Activated CD8-positive, alpha-beta T cell treated with anti-CD3 and anti-CD28 coated beads for 36 hours (primary cell): Measurements from ENCODE around the gene ZNF800. TPM values are rescaled to one million over a fixed set of nuclear protein-coding genes. Genes with fewer than 3 reads are reported as not detected.

Experiments
- ATAC-seq: fragments of 200-7000 bp; cut with Tn5 transposase; one replicate; pipeline ENCODE4 v1.10.0; 2021; ENCODE audit warnings: mild to moderate bottlenecking, moderate library complexity
- CTCF ChIA-PET: fragments of 350-600 bp; sonication (Branson Sonifier 250); formaldehyde crosslinking; loops from one replicate; lab custom pipeline; 2021; ENCODE audit warnings: antibody characterized with exemption; lab: Charles Lee
- POLR2A ChIA-PET: fragments of 350-600 bp; sonication (Branson Sonifier 250); formaldehyde crosslinking; loops from one replicate; lab custom pipeline; 2021; ENCODE audit warnings: antibody characterized with exemption; lab: Charles Lee
- DNase-seq: peaks from one replicate; pipeline ENCODE4 v3.0.0-alpha.2; 2020
- H3K27ac Mint-ChIP-seq: one replicate; pipeline ENCODE4 v1.8.0; 2021; ENCODE audit warnings: mild to moderate bottlenecking, mixed read lengths
- H3K27me3 Mint-ChIP-seq: one replicate; pipeline ENCODE4 v1.8.0; 2021; ENCODE audit warnings: mixed read lengths
- H3K36me3 Mint-ChIP-seq: one replicate; pipeline ENCODE4 v1.8.0; 2021; ENCODE audit warnings: low read depth, mixed read lengths
- H3K4me1 Mint-ChIP-seq: one replicate; pipeline ENCODE4 v1.8.0; 2021; ENCODE audit warnings: low read depth, mixed read lengths
- H3K4me3 Mint-ChIP-seq: one replicate; pipeline ENCODE4 v1.8.0; 2021; ENCODE audit warnings: mild to moderate bottlenecking, moderate library complexity, mixed read lengths
- H3K9me3 Mint-ChIP-seq: one replicate; pipeline ENCODE4 v1.8.0; 2021; ENCODE audit warnings: mixed read lengths
- intact Hi-C: fragments of 100-400 bp; cut with micrococcal nuclease; formaldehyde crosslinking; loops from one replicate; pipeline ENCODE4 v1.10.0; 2022
- total RNA-seq, 2 experiments: library from RNA; stranded (reverse); gene quantifications; one replicate each; pipeline ENCODE4 v1.2.3, GENCODE V29; 2021
- TF ChIP-seq, protein P1 (sequence below): fragments of 200-600 bp; IDR thresholded peaks from one replicate; pipeline ENCODE4 v1.8.0; 2022; ENCODE audit warnings: antibody characterized with exemption, mild to moderate bottlenecking

The ZNF800 gene
- total RNA-seq, 2 experiments from 2014 or later, result 29.3 to 31.1 TPM

DNA sequence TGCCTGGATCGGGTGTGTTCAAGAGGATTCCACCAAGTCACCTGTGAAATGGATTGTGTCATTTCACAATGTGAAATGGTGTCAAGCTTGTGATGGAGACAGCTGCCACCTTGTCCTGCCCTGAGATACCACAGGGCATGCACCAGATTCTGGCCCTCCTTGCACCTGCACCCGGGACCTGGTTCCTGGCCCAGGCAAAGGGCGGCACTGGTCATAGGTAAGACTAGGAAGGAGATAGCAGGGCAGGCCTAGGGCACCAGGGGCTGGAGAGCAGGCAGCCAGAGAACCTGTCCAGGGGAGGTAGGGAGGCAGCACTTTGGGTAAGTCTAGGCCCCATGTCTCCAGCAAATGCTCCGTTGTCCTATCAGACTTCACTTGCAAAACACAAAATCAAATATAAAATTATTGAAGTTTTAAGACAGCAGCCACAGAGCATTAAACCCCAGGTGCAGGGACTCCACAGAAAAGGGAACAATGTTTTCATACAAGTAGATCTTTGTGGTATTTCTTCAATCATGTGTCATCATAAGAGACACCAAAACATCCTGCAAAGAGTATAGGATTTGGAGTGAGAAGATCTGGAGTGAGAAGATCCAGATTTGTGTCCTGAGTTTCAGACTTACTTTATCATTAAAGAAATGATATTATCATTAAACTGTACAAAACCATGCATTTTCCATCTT is 22.7 kb upstream of the ZNF800 start:
- DNase-seq (no peak), ATAC-seq (no peak)
- H3K27me3 Mint-ChIP-seq, result no peaks in the 10 kb centered on the region
- peaks cover 3% of the 10 kb centered on the region for H3K36me3 Mint-ChIP-seq
- no peak overlapping the region for H3K27ac Mint-ChIP-seq
- H3K9me3 Mint-ChIP-seq, result peaks cover 5% of the 10 kb centered on the region
- intact Hi-C loops, result loop anchor here (2.0 kb wide), 1 partner anchor 18 kb away; no protein-coding TSS in a partner anchor
- no peak overlapping the region for H3K4me3 Mint-ChIP-seq
- peaks cover 48% of the 10 kb centered on the region for H3K4me1 Mint-ChIP-seq
- TF ChIP-seq, protein P1, sequence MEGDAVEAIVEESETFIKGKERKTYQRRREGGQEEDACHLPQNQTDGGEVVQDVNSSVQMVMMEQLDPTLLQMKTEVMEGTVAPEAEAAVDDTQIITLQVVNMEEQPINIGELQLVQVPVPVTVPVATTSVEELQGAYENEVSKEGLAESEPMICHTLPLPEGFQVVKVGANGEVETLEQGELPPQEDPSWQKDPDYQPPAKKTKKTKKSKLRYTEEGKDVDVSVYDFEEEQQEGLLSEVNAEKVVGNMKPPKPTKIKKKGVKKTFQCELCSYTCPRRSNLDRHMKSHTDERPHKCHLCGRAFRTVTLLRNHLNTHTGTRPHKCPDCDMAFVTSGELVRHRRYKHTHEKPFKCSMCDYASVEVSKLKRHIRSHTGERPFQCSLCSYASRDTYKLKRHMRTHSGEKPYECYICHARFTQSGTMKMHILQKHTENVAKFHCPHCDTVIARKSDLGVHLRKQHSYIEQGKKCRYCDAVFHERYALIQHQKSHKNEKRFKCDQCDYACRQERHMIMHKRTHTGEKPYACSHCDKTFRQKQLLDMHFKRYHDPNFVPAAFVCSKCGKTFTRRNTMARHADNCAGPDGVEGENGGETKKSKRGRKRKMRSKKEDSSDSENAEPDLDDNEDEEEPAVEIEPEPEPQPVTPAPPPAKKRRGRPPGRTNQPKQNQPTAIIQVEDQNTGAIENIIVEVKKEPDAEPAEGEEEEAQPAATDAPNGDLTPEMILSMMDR, result no peak
- ChIA-PET CTCF (interaction anchor here (0.9 to 1.2 kb wide), 2 partner anchors 22 to 67 kb away, joined by 3 to 5 read pairs; partner anchors contain the start of gene ZNF800), POLR2A (no interaction called here)

DNA sequence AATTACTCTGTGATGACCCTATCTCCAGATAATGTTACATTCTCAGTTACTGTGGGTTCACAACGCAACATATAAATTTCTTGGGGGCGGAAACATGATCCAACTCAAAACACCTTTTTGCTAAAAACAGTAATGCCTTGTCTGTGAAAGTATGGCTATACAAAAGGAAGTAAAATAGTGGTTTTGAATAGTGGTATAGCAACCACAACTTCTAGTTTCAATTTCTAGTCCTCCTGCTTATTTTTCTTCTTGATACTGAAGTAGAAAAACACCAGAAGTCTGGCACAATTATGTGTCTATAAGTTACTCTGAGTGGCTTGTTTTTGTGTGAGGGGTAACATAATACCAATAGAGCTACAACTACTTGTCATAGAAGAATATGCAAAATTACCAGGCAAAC is 21.5 kb upstream of the ZNF800 start:
- intact Hi-C loops, result loop anchor here (2.0 kb wide), 1 partner anchor 17 kb away; no protein-coding TSS in a partner anchor
- peaks cover 5% of the 10 kb centered on the region for H3K9me3 Mint-ChIP-seq
- POLR2A ChIA-PET, result interaction anchor here (0.7 kb wide), 1 partner anchor 21 kb away, joined by 3 read pairs; the partner anchor contains the start of gene ZNF800
- H3K27ac Mint-ChIP-seq, result peak overlapping the region; percentile 39
- peak; percentile 73 for ATAC-seq
- H3K27me3 Mint-ChIP-seq, result no peaks in the 10 kb centered on the region
- TF ChIP-seq, protein P1, result no peak
- no peak overlapping the region for H3K4me3 Mint-ChIP-seq
- peaks cover 3% of the 10 kb centered on the region for H3K36me3 Mint-ChIP-seq
- DNase-seq, result peak; percentile 14
- peaks cover 51% of the 10 kb centered on the region for H3K4me1 Mint-ChIP-seq
- CTCF ChIA-PET, result interaction anchor here (1.1 kb wide), 1 partner anchor 66 kb away, joined by 3 read pairs; no protein-coding TSS in a partner anchor

DNA sequence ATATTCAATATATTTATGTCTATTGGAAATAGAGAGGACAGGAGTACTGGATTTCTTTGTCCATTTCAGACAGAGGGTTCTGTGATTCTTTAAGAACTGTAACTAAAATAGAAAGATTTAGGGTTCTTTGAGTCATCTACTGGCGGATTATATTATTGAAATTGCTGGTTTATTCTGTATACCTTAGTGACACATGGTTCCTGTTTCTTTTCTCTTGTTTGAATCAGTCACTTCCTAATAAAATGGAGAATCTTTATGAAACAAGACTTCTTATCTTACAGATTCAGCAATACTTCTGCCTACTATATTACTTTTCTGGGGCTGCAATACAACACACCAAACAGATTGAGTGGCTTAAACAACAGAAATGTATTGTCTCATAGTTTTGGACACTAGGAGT is 20.8 kb upstream of the ZNF800 start:
- intact Hi-C loops, result no loop called here
- Mint-ChIP-seq H3K27me3 (no peaks in the 10 kb centered on the region), H3K27ac (peak overlapping the region; percentile 6), H3K4me3 (no peak overlapping the region), H3K36me3 (no peaks in the 10 kb centered on the region), H3K4me1 (peaks cover 51% of the 10 kb centered on the region), H3K9me3 (peaks cover 2% of the 10 kb centered on the region)
- no peak for DNase-seq
- ChIA-PET POLR2A (no interaction called here), CTCF (no interaction called here)
- ATAC-seq, result no peak
- TF ChIP-seq, protein P1, result no peak

DNA sequence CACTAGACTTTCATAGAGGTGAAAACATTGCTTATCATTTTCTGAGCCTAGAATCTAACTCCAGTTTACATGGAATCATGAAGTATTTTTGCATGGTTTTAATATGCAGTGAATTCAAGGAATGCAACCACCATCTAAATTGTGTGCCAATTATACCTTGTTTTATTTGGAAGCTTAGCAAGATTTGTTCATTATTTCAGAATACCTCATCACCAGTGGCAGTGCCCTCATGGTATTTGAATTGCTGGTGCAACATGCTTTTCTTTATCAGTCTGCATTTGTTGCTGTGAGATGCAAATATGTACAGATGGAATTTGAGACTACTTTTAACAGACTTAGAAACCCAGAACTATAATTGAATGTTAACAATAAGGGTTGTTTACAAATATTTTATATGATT is 18.7 kb upstream of the ZNF800 start:
- no peaks in the 10 kb centered on the region for H3K36me3 Mint-ChIP-seq
- H3K27me3 Mint-ChIP-seq, result no peaks in the 10 kb centered on the region
- no peak overlapping the region for H3K27ac Mint-ChIP-seq
- peaks cover 39% of the 10 kb centered on the region for H3K4me1 Mint-ChIP-seq
- intact Hi-C loops, result no loop called here
- ChIA-PET POLR2A (no interaction called here), CTCF (no interaction called here)
- TF ChIP-seq, protein P1, result no peak
- DNase-seq (no peak), ATAC-seq (no peak)
- no peaks in the 10 kb centered on the region for H3K9me3 Mint-ChIP-seq
- H3K4me3 Mint-ChIP-seq, result no peak overlapping the region

DNA sequence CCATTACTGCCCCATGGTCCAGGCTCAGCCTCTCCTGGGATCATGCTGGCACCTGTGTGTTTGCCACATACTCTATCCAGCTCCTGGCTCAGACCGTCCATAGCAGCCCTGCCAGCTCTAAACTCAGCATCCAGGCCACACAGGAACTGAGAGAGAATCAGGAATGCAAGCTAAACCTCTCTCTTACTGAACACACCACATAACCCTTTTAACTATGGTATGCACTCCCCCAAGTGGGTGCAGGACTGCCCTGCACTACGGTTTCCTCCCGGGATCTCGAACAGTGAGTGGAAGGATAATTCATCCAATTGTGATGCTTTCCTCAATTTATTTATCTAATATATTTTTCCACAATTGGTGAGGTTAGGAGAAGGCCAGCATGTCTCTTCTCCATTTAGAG is 17.1 kb upstream of the ZNF800 start:
- Mint-ChIP-seq H3K4me3 (no peak overlapping the region), H3K9me3 (no peaks in the 10 kb centered on the region), H3K4me1 (peaks cover 32% of the 10 kb centered on the region), H3K27ac (no peak overlapping the region), H3K27me3 (no peaks in the 10 kb centered on the region), H3K36me3 (no peaks in the 10 kb centered on the region)
- intact Hi-C loops, result no loop called here
- ChIA-PET POLR2A (interaction anchor here (1.4 kb wide), 1 partner anchor 17 kb away, joined by 3 read pairs; the partner anchor contains the start of gene ZNF800), CTCF (interaction anchor here (1.5 kb wide), 1 partner anchor 62 kb away, joined by 4 read pairs; no protein-coding TSS in a partner anchor)
- DNase-seq (no peak), ATAC-seq (no peak)
- TF ChIP-seq, protein P1, result no peak
